Neuronal stem cell (in vitro differentiated cells): ENCODE results near the gene ZFAND5.

ENCODE experiments used
- DNase-seq: peaks from one replicate; pipeline ENCODE4 v3.0.0-alpha.2; 2013; ENCODE audit warnings: low spot score
- H2AFZ ChIP-seq: one replicate; pipeline ENCODE4 v1.6.1; 2013; ENCODE audit warnings: mild to moderate bottlenecking, low read length, inconsistent platforms
- H2AK5ac ChIP-seq: 2 replicates; pipeline ENCODE4 v1.6.1; 2013; ENCODE audit warnings: low read depth, mild to moderate bottlenecking, inconsistent platforms, low read length, moderate library complexity, mixed read lengths
- H2BK120ac ChIP-seq: 2 replicates; pipeline ENCODE4 v1.6.1; 2013; ENCODE audit warnings: low read depth, mild to moderate bottlenecking, inconsistent platforms, low read length, moderate library complexity, mixed read lengths
- H2BK12ac ChIP-seq: one replicate; pipeline ENCODE4 v1.6.1; 2013; ENCODE audit warnings: low read length, inconsistent platforms
- H2BK15ac ChIP-seq: 2 replicates; pipeline ENCODE4 v1.6.1; 2013; ENCODE audit warnings: mild to moderate bottlenecking, low read length, inconsistent platforms, mixed read lengths
- H2BK5ac ChIP-seq: one replicate; pipeline ENCODE4 v1.6.1; 2013; ENCODE audit warnings: inconsistent platforms, mild to moderate bottlenecking, low read length, moderate library complexity
- H3K14ac ChIP-seq: one replicate; pipeline ENCODE4 v1.6.1; 2013; ENCODE audit warnings: low read length, inconsistent platforms
- H3K18ac ChIP-seq: 2 replicates; pipeline ENCODE4 v1.6.1; 2013; ENCODE audit warnings: low read length, inconsistent platforms
- H3K23ac ChIP-seq: 2 replicates; pipeline ENCODE4 v1.6.1; 2013; ENCODE audit warnings: low read depth, mild to moderate bottlenecking, mixed read lengths, low read length, inconsistent platforms; ENCODE audit not compliant: poor library complexity
- H3K27ac ChIP-seq: replicated peaks from 3 replicates; pipeline ENCODE4 v1.5.1; 2013; ENCODE audit warnings: low read length, inconsistent platforms
- H3K27me3 ChIP-seq, 3 experiments: 2 replicates each; pipeline ENCODE4 v1.6.1; 2013; ENCODE audit warnings: low read length in 3 of 3, mild to moderate bottlenecking in 2 of 3, inconsistent platforms in 1 of 3, low read depth in 1 of 3, mixed read lengths in 1 of 3, moderate library complexity in 1 of 3; ENCODE audit not compliant: control insufficient read depth in 3 of 3, insufficient read depth in 3 of 3
- H3K36me3 ChIP-seq, 2 donors: replicated peaks in 1 of 2; 2 replicates each; pipeline ENCODE4 v1.6.1; 2013; ENCODE audit warnings: low read length in 2 of 2; ENCODE audit not compliant: control insufficient read depth in 2 of 2, insufficient read depth in 2 of 2
- H3K4ac ChIP-seq: 2 replicates; pipeline ENCODE4 v1.6.1; 2013; ENCODE audit warnings: inconsistent platforms, mild to moderate bottlenecking, low read length, moderate library complexity
- H3K4me1 ChIP-seq, 2 donors: 1 replicate in 1 of 2; 2 replicates in 1 of 2; pipeline ENCODE4 v1.6.1; 2013; ENCODE audit warnings: low read length in 2 of 2, low read depth in 1 of 2; ENCODE audit not compliant: control insufficient read depth in 2 of 2, insufficient read depth in 1 of 2
- H3K4me2 ChIP-seq: one replicate; pipeline ENCODE4 v1.6.1; 2013; ENCODE audit warnings: mild to moderate bottlenecking, low read length, inconsistent platforms; ENCODE audit not compliant: insufficient read depth, poor library complexity, severe bottlenecking
- H3K4me3 ChIP-seq, 2 donors: 2 replicates each; pipeline ENCODE4 v1.5.1; 2013; ENCODE audit warnings: low read length in 2 of 2, mild to moderate bottlenecking in 2 of 2, inconsistent platforms in 1 of 2, moderate library complexity in 1 of 2
- H3K79me1 ChIP-seq: one replicate; pipeline ENCODE4 v1.6.1; 2013; ENCODE audit warnings: low read depth, mild to moderate bottlenecking, inconsistent platforms, low read length, moderate library complexity
- H3K9ac ChIP-seq: one replicate; pipeline ENCODE4 v1.6.1; 2013; ENCODE audit warnings: mild to moderate bottlenecking, low read depth, low read length, inconsistent platforms; ENCODE audit not compliant: poor library complexity
- H3K9me3 ChIP-seq, 2 donors: replicated peaks in 1 of 2; 2 replicates each; pipeline versions ENCODE3 to v1.6.1; 2013; ENCODE audit warnings: low read length in 2 of 2, mild to moderate bottlenecking in 2 of 2, inconsistent platforms in 1 of 2, low read depth in 1 of 2, mixed read lengths in 1 of 2, moderate library complexity in 1 of 2; ENCODE audit not compliant: control insufficient read depth in 2 of 2, insufficient read depth in 1 of 2
- H4K8ac ChIP-seq: one replicate; pipeline ENCODE4 v1.6.1; 2013; ENCODE audit warnings: low read depth, mild to moderate bottlenecking, inconsistent platforms, low read length, moderate library complexity
- H4K91ac ChIP-seq: one replicate; pipeline ENCODE4 v1.6.1; 2013; ENCODE audit warnings: low read length, low read depth, mild to moderate bottlenecking, inconsistent platforms; ENCODE audit not compliant: poor library complexity
- WGBS, 2 donors: extraction: QIAGEN DNeasy Blood & Tissue Kit; methylation state at CpG; one replicate each; pipeline ENCODE4 v1.1.7; 2013; ENCODE audit warnings: missing lambda C conversion rate in 2 of 2, mixed read lengths in 1 of 2; ENCODE audit not compliant: insufficient read length in 2 of 2, insufficient replicate concordance in 1 of 2; ENCODE audit errors: extremely low coverage in 2 of 2; 5-methylcytosine and 5-hydroxymethylcytosine counted together

The ZFAND5 gene

DNA sequence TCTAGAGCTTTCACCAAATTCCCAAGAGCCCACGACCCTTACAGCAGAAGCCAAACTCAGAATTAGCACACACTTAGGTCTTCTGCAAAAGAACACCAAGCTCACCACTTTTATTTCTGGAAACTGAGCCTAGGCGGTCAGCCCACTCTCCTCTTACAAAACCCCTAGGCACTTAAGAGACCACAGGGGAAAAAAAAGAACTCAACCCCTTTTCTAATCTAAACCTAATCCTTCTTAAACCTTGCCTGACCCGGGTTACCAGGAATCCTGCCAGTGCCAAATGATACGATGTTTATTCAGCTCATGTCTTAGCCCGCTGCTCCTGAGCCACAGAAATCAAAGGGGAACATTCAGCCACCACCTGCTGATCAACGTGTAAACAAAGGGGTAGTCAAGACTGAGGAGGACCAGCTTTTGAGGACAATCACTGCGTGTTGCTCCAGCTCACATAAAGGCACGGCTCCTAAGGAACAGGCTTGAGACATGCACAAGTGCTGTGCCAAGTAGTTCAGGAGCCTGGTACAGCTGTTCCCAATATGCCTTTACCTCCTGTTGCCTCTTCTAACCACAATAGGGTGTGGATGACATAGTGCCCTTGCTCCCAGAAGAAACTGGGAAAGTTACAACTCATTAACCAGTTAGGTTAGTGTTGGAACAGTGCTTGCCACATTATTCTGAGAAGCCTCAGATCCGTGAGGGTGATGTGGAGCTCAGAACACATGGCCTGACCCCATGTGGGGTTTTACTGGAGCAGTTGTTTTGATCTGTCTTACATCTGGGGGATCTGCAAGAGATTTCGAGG is 49.3 kb downstream of the ZFAND5 start:
- H2BK5ac ChIP-seq = no peak overlapping the region
- peak; percentile 41 for DNase-seq
- H3K36me3 ChIP-seq = no peaks in the 10 kb centered on the region
- H3K27me3 ChIP-seq = peaks cover 0 to 4% (median 0%) of the 10 kb centered on the region in 3 experiments
- no peak overlapping the region for H3K27ac ChIP-seq
- no peak overlapping the region for H3K18ac ChIP-seq
- no peak overlapping the region for H2BK12ac ChIP-seq
- no peak overlapping the region for H3K23ac ChIP-seq
- no peaks in the 10 kb centered on the region for H3K9me3 ChIP-seq
- peaks cover 6 to 11% of the 10 kb centered on the region in 2 donors for H3K4me1 ChIP-seq
- WGBS, 2 donors = no CpG with 5 or more reads among the region's 10 CpGs
- H4K91ac ChIP-seq = no peak overlapping the region
- H3K79me1 ChIP-seq = no peaks in the 10 kb centered on the region
- no peak overlapping the region for H3K4me3 ChIP-seq
- H3K9ac ChIP-seq = no peak overlapping the region
- peak overlapping the region; percentile 68 for H2AFZ ChIP-seq
- H3K4me2 ChIP-seq = no peak overlapping the region
- H2BK15ac ChIP-seq = no peak overlapping the region
- H2AK5ac ChIP-seq = no peak overlapping the region
- no peak overlapping the region for H2BK120ac ChIP-seq
- H4K8ac ChIP-seq = no peak overlapping the region
- no peak overlapping the region for H3K14ac ChIP-seq
- no peak overlapping the region for H3K4ac ChIP-seq

DNA sequence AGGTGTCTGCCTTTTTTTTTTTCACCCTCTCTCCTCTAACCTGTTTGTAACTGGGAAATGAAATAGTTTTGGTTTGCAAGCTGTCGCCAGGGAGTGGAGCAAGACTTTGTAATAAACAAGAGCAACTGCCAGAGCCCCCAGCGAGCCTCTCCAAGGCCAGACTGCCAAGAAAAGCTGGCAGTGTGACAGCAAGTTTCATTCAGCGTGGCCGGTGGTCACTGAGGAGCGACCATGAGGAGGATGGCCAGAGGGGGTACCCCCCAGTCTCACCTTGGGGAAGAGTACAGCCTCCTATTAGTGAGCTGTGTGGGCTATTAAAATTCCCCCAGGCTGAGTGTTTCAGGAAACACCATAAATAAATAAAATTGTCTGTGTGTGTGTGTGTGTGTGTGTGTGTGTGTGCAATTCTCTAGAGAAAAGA is 49.9 kb downstream of the ZFAND5 start:
- no CpG with 5 or more reads among the region's 5 CpGs for WGBS, 2 donors
- no peak overlapping the region for H3K4me3 ChIP-seq

DNA sequence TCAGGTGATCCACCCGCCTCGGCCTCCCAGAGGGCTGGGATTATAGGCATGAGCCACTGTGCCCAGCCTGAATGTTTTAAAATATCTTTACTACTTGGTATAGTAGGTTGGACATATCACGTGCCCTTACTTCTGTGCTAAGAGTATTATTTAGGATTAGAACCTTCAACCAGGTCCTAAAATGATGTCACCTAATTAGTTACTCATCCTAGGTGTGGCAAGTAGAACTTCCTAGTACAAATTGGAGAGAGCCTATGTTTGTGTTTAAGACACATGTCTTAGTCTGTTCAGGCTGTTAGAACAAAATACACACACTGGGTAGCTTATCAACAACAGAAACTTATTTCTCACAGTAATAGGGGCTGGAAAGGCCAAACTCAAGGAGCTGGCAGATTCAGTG is 51.5 kb downstream of the ZFAND5 start:
- H3K27me3 ChIP-seq = peaks cover 0 to 4% (median 0%) of the 10 kb centered on the region in 3 experiments
- H3K4me2 ChIP-seq = no peak overlapping the region
- H3K4me1 ChIP-seq = peaks cover 6 to 11% of the 10 kb centered on the region in 2 donors
- H3K9me3 ChIP-seq = no peaks in the 10 kb centered on the region
- H2BK12ac ChIP-seq = no peak overlapping the region
- H3K4me3 ChIP-seq = no peak overlapping the region
- H2BK15ac ChIP-seq = no peak overlapping the region
- no peaks in the 10 kb centered on the region for H3K36me3 ChIP-seq
- no peak for DNase-seq
- H3K18ac ChIP-seq = no peak overlapping the region
- H2AFZ ChIP-seq = no peak overlapping the region
- no peaks in the 10 kb centered on the region for H3K79me1 ChIP-seq
- H3K14ac ChIP-seq = no peak overlapping the region
- no peak overlapping the region for H2AK5ac ChIP-seq
- no peak overlapping the region for H3K27ac ChIP-seq
- no peak overlapping the region for H4K91ac ChIP-seq
- no peak overlapping the region for H3K9ac ChIP-seq
- no peak overlapping the region for H3K23ac ChIP-seq
- no peak overlapping the region for H3K4ac ChIP-seq
- WGBS, 2 donors = no CpG with 5 or more reads among the region's 3 CpGs
- no peak overlapping the region for H2BK120ac ChIP-seq
- no peak overlapping the region for H2BK5ac ChIP-seq
- H4K8ac ChIP-seq = no peak overlapping the region

More for the DNA sequence above, 49.9 kb downstream of the ZFAND5 start:
- Histone ChIP-seq H3K23ac (no peak overlapping the region), H3K36me3 (no peaks in the 10 kb centered on the region), H2BK120ac (no peak overlapping the region), H3K4ac (no peak overlapping the region), H2BK5ac (no peak overlapping the region), H2BK12ac (no peak overlapping the region), H3K9ac (no peak overlapping the region), H3K14ac (no peak overlapping the region), H3K27me3 (peaks cover 0 to 4% (median 0%) of the 10 kb centered on the region in 3 experiments), H3K18ac (peak overlapping the region; percentile 74), H3K4me1 (peaks cover 6 to 11% of the 10 kb centered on the region in 2 donors), H2AK5ac (no peak overlapping the region), H4K91ac (no peak overlapping the region), H2AFZ (peak overlapping the region; percentile 60), H3K27ac (no peak overlapping the region), H2BK15ac (no peak overlapping the region), H3K79me1 (no peaks in the 10 kb centered on the region), H3K4me2 (no peak overlapping the region), H4K8ac (no peak overlapping the region), H3K9me3 (no peaks in the 10 kb centered on the region)
- DNase-seq = no peak

DNA sequence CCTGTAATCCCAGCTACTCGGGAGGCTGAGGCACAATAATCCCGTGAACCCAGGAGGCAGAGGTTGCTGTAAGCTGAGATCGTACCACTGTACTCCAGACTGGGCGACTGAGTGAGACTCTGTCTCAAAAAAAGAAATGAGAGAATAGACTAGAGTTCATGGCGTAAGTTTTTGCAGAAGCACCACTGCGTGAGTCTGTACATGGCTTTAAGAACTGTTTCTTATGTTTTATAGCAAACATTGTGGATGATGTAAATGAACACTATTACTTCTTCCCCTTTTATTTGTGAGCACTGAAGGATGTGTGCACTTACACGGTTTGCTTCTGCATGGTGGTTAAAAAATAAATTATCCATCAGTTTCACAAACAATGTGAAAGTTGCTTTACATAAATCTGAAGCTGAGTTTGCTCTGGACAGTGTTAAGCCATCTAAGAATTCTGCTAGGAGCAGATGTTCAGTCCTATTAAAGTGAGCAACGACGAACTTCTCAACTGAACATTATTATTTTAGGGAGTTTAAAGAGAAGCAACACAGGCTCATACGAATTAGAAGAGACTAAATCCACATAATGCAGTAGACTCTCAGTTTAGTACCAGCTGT is 52.5 kb downstream of the ZFAND5 start:
- Histone ChIP-seq H3K79me1 (no peaks in the 10 kb centered on the region), H3K4me1 (peaks cover 6 to 11% of the 10 kb centered on the region in 2 donors), H3K4me2 (no peak overlapping the region), H3K4me3 (no peak overlapping the region), H3K23ac (no peak overlapping the region), H3K9me3 (no peaks in the 10 kb centered on the region), H2AK5ac (no peak overlapping the region), H4K8ac (no peak overlapping the region), H3K4ac (no peak overlapping the region), H3K9ac (no peak overlapping the region), H3K14ac (no peak overlapping the region), H2AFZ (no peak overlapping the region), H3K18ac (no peak overlapping the region), H2BK12ac (no peak overlapping the region), H2BK5ac (no peak overlapping the region), H2BK15ac (no peak overlapping the region), H3K27me3 (peaks cover 0 to 4% (median 0%) of the 10 kb centered on the region in 3 experiments), H3K36me3 (no peaks in the 10 kb centered on the region), H3K27ac (no peak overlapping the region), H2BK120ac (no peak overlapping the region), H4K91ac (no peak overlapping the region)
- no peak for DNase-seq
- WGBS, 2 donors = no CpG with 5 or more reads among the region's 10 CpGs
